CD14-positive monocyte (primary cell): ENCODE data around the gene GLYAT. TPM values are rescaled to one million over a fixed set of nuclear protein-coding genes. Genes with fewer than 3 reads are reported as not detected.

Experiments used
- DNase-seq, 3 donors: peaks; one replicate each; pipeline ENCODE4 v3.0.0-alpha.2; 2011 to 2022
- H2AFZ ChIP-seq: 2 replicates; pipeline ENCODE4 v1.6.0; 2012; ENCODE audit warnings: mild to moderate bottlenecking, low read depth, low read length, inconsistent platforms; ENCODE audit not compliant: insufficient read depth, poor library complexity, severe bottlenecking
- H3K27ac ChIP-seq, 2 donors: 1 replicate in 1 of 2; 2 replicates in 1 of 2; pipeline ENCODE4 v1.5.1; 2012 to 2013; ENCODE audit warnings: low read length in 2 of 2, control low read depth in 1 of 2, inconsistent platforms in 1 of 2, low read depth in 1 of 2, mild to moderate bottlenecking in 1 of 2
- H3K27me3 ChIP-seq, 2 donors: one replicate each; pipeline versions ENCODE4 v1.6.0 to v1.6.1; 2011 to 2013; ENCODE audit warnings: low read length in 2 of 2; ENCODE audit not compliant: control insufficient read depth in 2 of 2, insufficient read depth in 2 of 2
- H3K36me3 ChIP-seq, 2 donors: replicated peaks in 1 of 2; 1 replicate in 1 of 2; 2 replicates in 1 of 2; pipeline versions ENCODE4 v1.5.1 to v1.6.1; 2012 to 2013; ENCODE audit warnings: low read length in 2 of 2, control low read depth in 1 of 2, inconsistent platforms in 1 of 2, mild to moderate bottlenecking in 1 of 2; ENCODE audit not compliant: insufficient read depth in 2 of 2, control insufficient read depth in 1 of 2
- H3K4me1 ChIP-seq, 2 donors: 1 replicate in 1 of 2; 2 replicates in 1 of 2; pipeline versions ENCODE4 v1.5.1 to v1.6.1; 2012 to 2013; ENCODE audit warnings: low read length in 2 of 2, control low read depth in 1 of 2, inconsistent platforms in 1 of 2, mild to moderate bottlenecking in 1 of 2, moderate library complexity in 1 of 2; ENCODE audit not compliant: insufficient read depth in 2 of 2, control insufficient read depth in 1 of 2
- H3K4me2 ChIP-seq: replicated peaks from 2 replicates; pipeline ENCODE3; 2012; ENCODE audit warnings: low read length, moderate library complexity, mild to moderate bottlenecking; ENCODE audit not compliant: poor library complexity, severe bottlenecking; ENCODE audit errors: extremely low read depth
- H3K4me3 ChIP-seq, 3 experiments: fragments of 200-600 bp in 1 of 3; sonication (generic) in 1 of 3; replicated peaks in 1 of 3; 1 replicate in 2 of 3; 2 replicates in 1 of 3; pipeline ENCODE4 v1.5.1; 2011 to 2013; ENCODE audit warnings: low read length in 3 of 3, mild to moderate bottlenecking in 3 of 3, control low read depth in 2 of 3, low read depth in 2 of 3, inconsistent platforms in 1 of 3, moderate library complexity in 1 of 3
- H3K79me2 ChIP-seq: 2 replicates; pipeline ENCODE4 v1.6.0; 2012; ENCODE audit warnings: mild to moderate bottlenecking, control low read depth, inconsistent platforms, low read length, moderate library complexity; ENCODE audit not compliant: insufficient read depth
- H3K9ac ChIP-seq: 2 replicates; pipeline ENCODE4 v1.6.0; 2017; ENCODE audit warnings: low read length, mild to moderate bottlenecking; ENCODE audit not compliant: insufficient read depth, poor library complexity, severe bottlenecking
- H3K9me3 ChIP-seq, 2 donors: replicated peaks in 1 of 2; 1 replicate in 1 of 2; 2 replicates in 1 of 2; pipeline versions ENCODE4 v1.5.1 to v1.6.1; 2012 to 2013; ENCODE audit warnings: low read length in 2 of 2, control low read depth in 1 of 2; ENCODE audit not compliant: control insufficient read depth in 1 of 2, insufficient read depth in 1 of 2
- H4K20me1 ChIP-seq: 2 replicates; pipeline ENCODE4 v1.6.0; 2012; ENCODE audit warnings: mild to moderate bottlenecking, low read length, control low read depth, moderate library complexity; ENCODE audit not compliant: insufficient read depth
- H3K27ac Mint-ChIP-seq, 7 donors: one replicate each; pipeline ENCODE4 v1.8.0; 2020; ENCODE audit warnings: mild to moderate bottlenecking in 7 of 7, mixed read lengths in 7 of 7, moderate library complexity in 6 of 7, inconsistent platforms in 2 of 7
- H3K27me3 Mint-ChIP-seq, 3 donors: one replicate each; pipeline ENCODE4 v1.8.0; 2021 to 2022; ENCODE audit warnings: low read depth in 3 of 3, mild to moderate bottlenecking in 3 of 3, mixed read lengths in 3 of 3, moderate library complexity in 3 of 3, inconsistent platforms in 1 of 3
- H3K36me3 Mint-ChIP-seq, 2 donors: one replicate each; pipeline ENCODE4 v1.8.0; 2020; ENCODE audit warnings: mixed read lengths in 2 of 2, inconsistent platforms in 1 of 2, mild to moderate bottlenecking in 1 of 2
- H3K4me1 Mint-ChIP-seq: one replicate; pipeline ENCODE4 v1.8.0; 2020; ENCODE audit warnings: mild to moderate bottlenecking, mixed read lengths
- H3K4me3 Mint-ChIP-seq, 2 donors: one replicate each; pipeline ENCODE4 v1.8.0; 2020; ENCODE audit warnings: mild to moderate bottlenecking in 2 of 2, mixed read lengths in 2 of 2, moderate library complexity in 1 of 2
- H3K9me3 Mint-ChIP-seq, 7 donors: one replicate each; pipeline ENCODE4 v1.8.0; 2020 to 2022; ENCODE audit warnings: mixed read lengths in 7 of 7, mild to moderate bottlenecking in 6 of 7, moderate library complexity in 6 of 7, inconsistent platforms in 2 of 7
- CTCF ChIP-seq: fragments of 200-600 bp; IDR thresholded peaks from one replicate; pipeline ENCODE4 v1.8.0; 2022; ENCODE audit warnings: antibody characterized with exemption, mild to moderate bottlenecking
- WGBS: methylation state at CpG from one replicate; pipeline ENCODE4 v1.1.5; 2013; ENCODE audit warnings: missing lambda C conversion rate; ENCODE audit not compliant: insufficient coverage; 5-methylcytosine and 5-hydroxymethylcytosine counted together
- intact Hi-C, 2 donors: fragments of 100-400 bp; cut with micrococcal nuclease; formaldehyde crosslinking; loops; one replicate each; pipeline versions ENCODE4 v1.15.0 to v1.15.1; 2023
- polyA plus RNA-seq, 3 donors: library from polyadenylated mRNA; depleted of rRNA in 1 of 3; unstranded in 2 of 3; stranded (reverse) in 1 of 3; fragments of 300-500 nt in 2 of 3; fragments of >200 nt in 1 of 3; fragmentation: Illumina TruSeq in 2 of 3; gene quantifications; 1 replicate in 2 of 3; 2 replicates in 1 of 3; pipeline ENCODE4 v1.2.3, GENCODE V29; 2012 to 2021

Gene GLYAT
- polyA plus RNA-seq, 3 donors = not detected

GRCh38 chr11:58763120-58763490 lies 31.4 kb upstream of the GLYAT start:
- no peaks in the 10 kb centered on the region for H3K36me3 ChIP-seq
- no peak overlapping the region for H3K4me3 ChIP-seq
- WGBS = 100% methylated on average over 1 of the region's 1 CpG
- no peak overlapping the region for H3K9ac ChIP-seq
- no peaks in the 10 kb centered on the region for H3K27me3 Mint-ChIP-seq
- H3K79me2 ChIP-seq = no peaks in the 10 kb centered on the region
- H3K4me2 ChIP-seq = no peak overlapping the region
- no peak overlapping the region for H3K4me3 Mint-ChIP-seq
- no peaks in the 10 kb centered on the region for H4K20me1 ChIP-seq
- H2AFZ ChIP-seq = no peak overlapping the region
- H3K4me1 ChIP-seq = no peaks in the 10 kb centered on the region
- no peak overlapping the region for H3K27ac ChIP-seq
- H3K36me3 Mint-ChIP-seq = no peaks in the 10 kb centered on the region
- intact Hi-C loops = no loop called here
- no peak for DNase-seq
- H3K27ac Mint-ChIP-seq = no peak overlapping the region
- H3K9me3 ChIP-seq = no peaks in the 10 kb centered on the region
- TF ChIP-seq CTCF = no peak
- H3K4me1 Mint-ChIP-seq = no peaks in the 10 kb centered on the region
- H3K9me3 Mint-ChIP-seq = peaks cover 0 to 5% (median 1%) of the 10 kb centered on the region in 7 donors
- no peaks in the 10 kb centered on the region for H3K27me3 ChIP-seq

- H3K27me3 ChIP-seq = no peaks in the 10 kb centered on the region
- no peaks in the 10 kb centered on the region for H3K4me1 ChIP-seq
- H2AFZ ChIP-seq = no peak overlapping the region
- no peak overlapping the region for H3K9ac ChIP-seq
- no peak overlapping the region for H3K27ac ChIP-seq
- Mint-ChIP-seq H3K9me3 (peaks cover 0 to 5% (median 2%) of the 10 kb centered on the region in 7 donors), H3K4me1 (no peaks in the 10 kb centered on the region), H3K36me3 (no peaks in the 10 kb centered on the region), H3K27me3 (no peaks in the 10 kb centered on the region), H3K27ac (no peak overlapping the region), H3K4me3 (no peak overlapping the region)
- H3K36me3 ChIP-seq = no peaks in the 10 kb centered on the region
- no peak for TF ChIP-seq CTCF
- no peaks in the 10 kb centered on the region for H4K20me1 ChIP-seq
- intact Hi-C loops = no loop called here
- H3K9me3 ChIP-seq = no peaks in the 10 kb centered on the region
- no peak for DNase-seq
- no peaks in the 10 kb centered on the region for H3K79me2 ChIP-seq
- WGBS = 100% methylated on average over 2 of the region's 6 CpGs
- H3K4me3 ChIP-seq = no peak overlapping the region
- H3K4me2 ChIP-seq = no peak overlapping the region
These were observed 30.8 kb upstream of the GLYAT start for GRCh38 chr11:58762284-58763119.
